ENCODE data around the gene CEACAM21.

- TF ChIP-seq REST (IDR thresholded peaks at IDR 0.05; ENCODE audit: low read depth) (no peak), POLR2A (IDR thresholded peaks at IDR 0.05; ENCODE audit: borderline replicate concordance, extremely low read depth, insufficient read depth, insufficient read length) (no peak), JUND (IDR thresholded peaks at IDR 0.05) (no peak), CTCF (IDR thresholded peaks at IDR 0.05 in 2 of 3, conservative IDR thresholded peaks at IDR 0.05 in 1 of 3; ENCODE audit: borderline replicate concordance in 1 of 3, insufficient read depth in 1 of 3, low read depth in 2 of 3, low read length in 2 of 3) (no peak), SP1 (IDR thresholded peaks at IDR 0.05; ENCODE audit: low read depth) (no peak), EZH2phosphoT487 (IDR thresholded peaks at IDR 0.05; ENCODE audit: borderline replicate concordance) (no peak), FOSL1 (IDR thresholded peaks at IDR 0.05; ENCODE audit: low read depth) (no peak)
Observed at GRCh38 chr19:41584931-41585330, 9.0 kb downstream of the CEACAM21 start.
